ENCODE data around the gene PPP1R1A.

The PPP1R1A gene

GRCh38 chr12:54571193-54572188 is 17.0 kb downstream of the PPP1R1A start:
- no peak for DNase-seq (ENCODE audit: low read depth)

- no peak for DNase-seq (ENCODE audit: low read depth)
These were observed 18.4 kb downstream of the PPP1R1A start for GRCh38 chr12:54569995-54570528.

GRCh38 chr12:54569072-54569471 is 19.4 kb downstream of the PPP1R1A start:
- no peak for DNase-seq (ENCODE audit: low read depth)

- no peak for DNase-seq (ENCODE audit: low read depth)
These were observed 21.7 kb downstream of the PPP1R1A start for GRCh38 chr12:54566792-54567191.

- no peak for DNase-seq (ENCODE audit: low read depth)
These were observed 22.4 kb downstream of the PPP1R1A start for GRCh38 chr12:54565986-54566544.

GRCh38 chr12:54565310-54565985 is 23.0 kb downstream of the PPP1R1A start:
- no peak for DNase-seq (ENCODE audit: low read depth)

- no peak for DNase-seq (ENCODE audit: low read depth)
These were observed 23.7 kb downstream of the PPP1R1A start for GRCh38 chr12:54564768-54565167.

- DNase-seq (ENCODE audit: low read depth) = no peak
These were observed 24.7 kb downstream of the PPP1R1A start for GRCh38 chr12:54563787-54564186.

GRCh38 chr12:54562750-54563356 is 25.6 kb downstream of the PPP1R1A start:
- no peak for DNase-seq (ENCODE audit: low read depth)

GRCh38 chr12:54561164-54561563 is 27.3 kb downstream of the PPP1R1A start:
- DNase-seq (ENCODE audit: low read depth) = no peak

GRCh38 chr12:54560374-54560858 is 28.0 kb downstream of the PPP1R1A start:
- DNase-seq (ENCODE audit: low read depth) = peak; percentile 79

GRCh38 chr12:54558759-54559158 is 29.7 kb downstream of the PPP1R1A start:
- no peak for DNase-seq (ENCODE audit: low read depth)

- no peak for DNase-seq (ENCODE audit: low read depth)
These were observed 30.1 kb downstream of the PPP1R1A start for GRCh38 chr12:54558311-54558710.

GRCh38 chr12:54555670-54556257 is 32.7 kb downstream of the PPP1R1A start:
- no peak for DNase-seq (ENCODE audit: low read depth)

- DNase-seq (ENCODE audit: low read depth) = no peak
These were observed 38.5 kb downstream of the PPP1R1A start for GRCh38 chr12:54549774-54550451.

GRCh38 chr12:54546511-54546910 is 41.9 kb downstream of the PPP1R1A start:
- DNase-seq (ENCODE audit: low read depth) = no peak

- no peak for DNase-seq (ENCODE audit: low read depth)
These were observed 43.7 kb downstream of the PPP1R1A start for GRCh38 chr12:54544743-54545142.

GRCh38 chr12:54543526-54543925 is 44.9 kb downstream of the PPP1R1A start:
- no peak for DNase-seq (ENCODE audit: low read depth)

- DNase-seq (ENCODE audit: low read depth) = no peak
These were observed 46.6 kb downstream of the PPP1R1A start for GRCh38 chr12:54541751-54542290.

GRCh38 chr12:54538136-54538700 is 50.2 kb downstream of the PPP1R1A start:
- DNase-seq (ENCODE audit: low read depth) = no peak

Data from iris pigment epithelial cell (primary cell).